ENCODE data around the gene SYNDIG1.
"Not testable (repeated sequence)": the region's sequence is repeated elsewhere in the genome, so short reads cannot be mapped to it uniquely, and the experiment has no call there.

Gene SYNDIG1

GRCh38 chr20:24619212-24619611 lies 149.8 kb downstream of the SYNDIG1 start:
- DNase-seq (ENCODE audit: extremely low spot score), result no peak
- ChIA-PET POLR2A (no interaction called here), CTCF (interaction anchor here (1.5 kb wide), 1 partner anchor 9 kb away, joined by 6 read pairs; no protein-coding TSS in a partner anchor)
- no peak for TF ChIP-seq CTCF (IDR thresholded peaks at IDR 0.05; ENCODE audit: control extremely low read depth, extremely low read depth, low read depth, missing control alignments)

GRCh38 chr20:24620937-24621519 lies 151.6 kb downstream of the SYNDIG1 start:
- ChIA-PET POLR2A (no interaction called here), CTCF (no interaction called here)
- no peak for DNase-seq (ENCODE audit: extremely low spot score)
- TF ChIP-seq CTCF (IDR thresholded peaks at IDR 0.05; ENCODE audit: control extremely low read depth, extremely low read depth, low read depth, missing control alignments), result no peak

GRCh38 chr20:24622856-24623255 lies 153.4 kb downstream of the SYNDIG1 start:
- POLR2A ChIA-PET, result no interaction called here
- no peak for TF ChIP-seq CTCF (IDR thresholded peaks at IDR 0.05; ENCODE audit: control extremely low read depth, extremely low read depth, low read depth, missing control alignments)
- DNase-seq (ENCODE audit: extremely low spot score), result no peak
- CTCF ChIA-PET, result interaction anchor here (1.2 kb wide), 1 partner anchor 12 kb away, joined by 3 read pairs; no protein-coding TSS in a partner anchor

- POLR2A ChIA-PET; CTCF ChIA-PET; DNase-seq (ENCODE audit: extremely low spot score): not testable (repeated sequence)
Observed at GRCh38 chr20:24626141-24626540, 156.7 kb downstream of the SYNDIG1 start.

- no peak for DNase-seq (ENCODE audit: extremely low spot score)
- no peak for TF ChIP-seq CTCF (IDR thresholded peaks at IDR 0.05; ENCODE audit: control extremely low read depth, extremely low read depth, low read depth, missing control alignments)
- POLR2A ChIA-PET, result no interaction called here
- CTCF ChIA-PET, result no interaction called here
Observed at GRCh38 chr20:24627291-24627690, 157.9 kb downstream of the SYNDIG1 start.

GRCh38 chr20:24627926-24628325 lies 158.5 kb downstream of the SYNDIG1 start:
- CTCF ChIA-PET, result no interaction called here
- no peak for TF ChIP-seq CTCF (IDR thresholded peaks at IDR 0.05; ENCODE audit: control extremely low read depth, extremely low read depth, low read depth, missing control alignments)
- POLR2A ChIA-PET, result no interaction called here
- DNase-seq (ENCODE audit: extremely low spot score), result no peak

- no peak for DNase-seq (ENCODE audit: extremely low spot score)
- CTCF ChIA-PET, result no interaction called here
- no peak for TF ChIP-seq CTCF (IDR thresholded peaks at IDR 0.05; ENCODE audit: control extremely low read depth, extremely low read depth, low read depth, missing control alignments)
- POLR2A ChIA-PET, result no interaction called here
Observed at GRCh38 chr20:24628985-24629384, 159.6 kb downstream of the SYNDIG1 start.

All from GM10248 (cell line).